Muscle of back (tissue), 11 donors: ENCODE data around the gene AOPEP. TPM values are rescaled to one million over a fixed set of nuclear protein-coding genes. Genes with fewer than 3 reads are reported as not detected.
A peak's percentile ranks its signal among the peaks of the same experiment; 100 is the strongest.

Source experiments
- DNase-seq, 3 donors: peaks; one replicate each; pipeline versions ENCODE4 v3.0.0 to v3.0.0-alpha.2; 2013
- polyA plus RNA-seq, 10 donors: library from polyadenylated mRNA; unstranded; fragments of 120-200 nt; gene quantifications; one replicate each; pipeline ENCODE4 v1.2.1, GENCODE V29; 2013; ENCODE audit not compliant: insufficient read length in 10 of 10

Gene AOPEP
- polyA plus RNA-seq, 10 donors = 25.6 to 44.3 (median 32.8) TPM

GRCh38 chr9:94990897-94991561 is 264.5 kb downstream of the AOPEP start:
- no peak for DNase-seq

DNA sequence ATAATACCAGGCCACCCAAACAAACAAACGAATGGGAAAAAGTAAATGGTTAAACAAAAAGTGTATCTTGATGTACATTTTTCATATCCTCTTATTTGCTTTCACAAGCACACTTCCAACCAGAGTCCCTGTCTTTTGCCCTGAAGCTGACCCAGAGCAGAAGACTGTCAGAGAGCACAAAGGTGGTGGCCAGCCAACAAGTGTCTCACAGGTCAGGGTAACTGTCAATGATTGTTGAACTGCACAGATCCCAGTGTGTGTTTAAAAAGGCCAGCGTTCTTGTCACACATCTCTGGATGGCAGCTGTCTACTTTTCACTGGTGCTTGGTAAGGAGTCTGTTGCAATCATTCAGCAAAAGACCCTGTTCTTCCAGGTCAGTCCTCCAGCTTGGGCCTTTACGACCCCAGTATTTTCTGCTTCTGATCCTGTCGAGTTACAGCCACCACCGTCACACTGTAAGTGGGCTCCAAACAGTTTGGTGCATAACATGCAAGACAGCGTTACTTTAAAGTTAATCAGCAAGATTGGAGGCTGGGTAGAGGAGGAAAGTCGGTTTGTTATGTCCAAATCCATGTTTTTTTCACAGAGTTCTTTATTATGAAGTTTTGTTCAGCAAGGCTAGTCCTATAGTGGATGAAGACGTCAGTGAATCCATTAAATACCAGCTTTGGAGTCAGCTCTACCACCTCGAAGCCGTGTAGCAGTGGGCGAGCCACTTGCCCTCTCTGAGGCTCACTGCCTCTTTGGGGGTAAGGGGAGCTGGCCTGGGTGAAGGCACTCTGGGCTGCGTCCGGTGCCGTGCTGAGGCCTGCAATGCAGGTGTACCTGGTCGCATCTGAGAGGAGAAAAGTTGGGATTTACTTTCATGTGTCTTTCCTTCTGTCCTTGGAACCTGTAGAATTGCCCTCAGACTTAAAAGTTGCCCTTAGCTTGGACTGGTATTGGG is 265.7 kb downstream of the AOPEP start:
- no peak for DNase-seq

DNA sequence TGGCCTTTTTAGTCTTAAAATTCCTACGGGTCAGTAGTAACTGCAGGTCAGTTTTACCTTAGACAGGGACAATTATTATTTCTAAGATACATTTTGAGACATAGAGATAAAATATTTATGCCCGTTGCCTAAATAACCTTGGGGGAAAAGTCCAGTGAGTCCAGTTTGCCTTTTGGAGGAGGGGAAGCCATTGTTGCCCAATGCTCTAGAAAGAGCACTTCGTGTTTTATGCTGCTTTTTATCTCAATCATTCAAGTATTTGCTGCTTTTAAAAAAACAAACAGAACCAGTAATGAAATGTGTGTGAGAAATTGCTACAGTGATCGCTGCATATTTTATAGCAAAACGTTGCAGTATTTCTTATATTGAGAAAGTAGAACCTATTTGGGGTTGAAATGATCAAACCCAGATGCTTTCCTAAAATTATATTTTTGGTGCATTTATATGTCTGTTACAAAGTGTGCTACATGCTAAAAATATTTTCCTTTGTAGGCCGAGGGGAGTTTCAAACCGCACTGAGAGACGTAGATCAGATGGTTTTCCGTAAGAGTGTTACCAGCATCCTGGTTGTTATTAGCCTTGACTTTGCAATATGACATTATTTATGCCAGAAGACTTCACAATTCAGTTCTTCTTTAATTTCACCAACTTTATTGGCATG is 266.8 kb downstream of the AOPEP start:
- DNase-seq = no peak

GRCh38 chr9:94993821-94994165 is 267.3 kb downstream of the AOPEP start:
- DNase-seq = no peak

- DNase-seq = no peak
Observed at GRCh38 chr9:94995048-94995693, 268.7 kb downstream of the AOPEP start.

- DNase-seq = no peak
Observed at GRCh38 chr9:94996641-94997040, 270.1 kb downstream of the AOPEP start.

GRCh38 chr9:94997727-94998126 is 271.2 kb downstream of the AOPEP start:
- no peak for DNase-seq

- no peak for DNase-seq
Observed at GRCh38 chr9:94999832-95000231, 273.3 kb downstream of the AOPEP start.

GRCh38 chr9:95000821-95001220 is 274.3 kb downstream of the AOPEP start:
- DNase-seq = no peak

- no peak for DNase-seq
Observed at GRCh38 chr9:95001720-95002119, 275.2 kb downstream of the AOPEP start.

GRCh38 chr9:95003689-95004410 is 277.4 kb downstream of the AOPEP start:
- peak in 1 of 3 donors; percentile 75 for DNase-seq

DNA sequence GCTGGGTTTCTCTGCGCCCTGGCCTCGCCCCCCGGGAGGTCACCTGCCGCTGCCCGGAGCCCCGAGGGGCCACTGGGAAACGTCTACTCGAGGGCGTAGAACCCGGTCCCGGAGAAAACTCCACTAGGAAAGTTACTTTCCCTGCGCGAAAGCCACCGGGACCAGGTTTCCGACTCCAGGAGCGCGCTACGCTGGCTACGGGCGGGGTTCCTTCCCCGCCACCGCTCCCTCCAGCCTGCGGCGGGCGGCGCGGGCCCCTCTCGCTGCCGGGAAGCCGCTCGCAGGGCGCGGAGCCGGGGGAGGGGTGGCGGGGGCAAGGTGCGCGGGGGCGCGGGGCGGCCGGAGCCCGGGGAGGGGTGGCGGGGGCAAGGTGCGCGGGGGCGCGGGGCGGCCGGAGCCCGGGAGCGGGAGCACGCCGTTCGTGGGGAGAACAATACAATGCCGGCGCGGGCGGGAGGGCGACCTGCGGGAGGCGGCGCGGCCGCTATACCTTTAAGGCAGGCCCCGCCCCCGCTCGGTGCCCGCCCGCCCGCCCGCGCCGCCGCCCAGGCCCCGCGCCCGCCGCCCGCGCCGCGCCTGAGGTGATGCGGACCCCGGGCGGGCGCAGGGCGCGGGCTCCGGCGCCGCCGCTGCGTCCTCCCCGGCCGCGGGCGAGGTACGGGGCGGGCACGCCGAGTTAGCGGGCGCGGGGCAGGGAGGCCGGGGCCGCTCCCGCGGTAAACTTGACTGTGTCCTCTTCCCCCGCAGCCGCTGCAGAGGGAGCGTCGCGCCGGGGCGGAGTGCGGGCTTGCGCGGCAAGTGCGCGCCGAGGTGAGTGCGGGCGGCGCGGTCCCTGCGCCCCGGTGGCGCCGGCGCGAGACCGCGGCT is 278.1 kb downstream of the AOPEP start:
- DNase-seq = peak in 1 of 3 donors; percentile 67

DNA sequence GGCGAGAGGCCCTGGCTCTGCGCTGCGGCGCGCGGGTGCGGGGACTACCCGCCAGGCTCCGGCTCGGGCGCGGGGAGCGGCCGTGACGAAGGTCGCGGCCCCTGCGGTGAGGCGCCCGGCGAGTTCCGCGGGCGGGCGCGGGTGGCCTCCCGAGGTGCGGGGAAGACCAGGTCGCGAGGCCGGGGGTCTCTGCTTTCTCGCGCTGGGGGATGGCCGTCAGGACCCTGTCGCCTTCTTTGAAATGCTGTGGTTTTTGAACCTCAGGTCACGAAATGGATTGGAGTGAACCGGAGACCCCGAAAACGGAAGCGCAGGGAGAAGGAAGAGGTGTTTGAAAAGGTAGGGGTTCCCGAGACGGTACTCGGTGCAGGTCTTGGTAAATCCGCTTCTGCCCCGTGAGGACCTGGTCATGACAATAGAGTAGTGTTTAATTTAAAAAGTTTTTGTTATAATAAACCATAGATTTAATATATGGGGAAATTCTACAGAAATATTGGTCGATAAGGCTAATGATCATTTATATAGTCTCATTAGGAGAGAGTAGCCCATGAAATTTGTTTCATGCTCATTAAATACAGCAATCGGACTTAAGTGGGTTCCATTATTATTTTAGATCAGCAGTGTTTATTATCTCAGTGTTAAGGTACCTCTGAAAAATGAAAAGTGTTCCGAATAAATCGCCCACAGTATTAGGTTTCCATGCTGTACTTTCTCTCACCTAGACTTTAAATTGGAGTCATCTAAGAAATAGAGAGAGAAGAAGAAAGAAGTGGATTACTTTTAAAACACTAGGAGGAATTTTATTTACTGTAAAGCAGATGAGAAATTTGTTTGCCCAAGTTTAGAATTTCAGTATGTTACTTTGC is 279.0 kb downstream of the AOPEP start:
- no peak for DNase-seq

- no peak for DNase-seq
Observed at GRCh38 chr9:95007226-95007869, 280.8 kb downstream of the AOPEP start.

DNA sequence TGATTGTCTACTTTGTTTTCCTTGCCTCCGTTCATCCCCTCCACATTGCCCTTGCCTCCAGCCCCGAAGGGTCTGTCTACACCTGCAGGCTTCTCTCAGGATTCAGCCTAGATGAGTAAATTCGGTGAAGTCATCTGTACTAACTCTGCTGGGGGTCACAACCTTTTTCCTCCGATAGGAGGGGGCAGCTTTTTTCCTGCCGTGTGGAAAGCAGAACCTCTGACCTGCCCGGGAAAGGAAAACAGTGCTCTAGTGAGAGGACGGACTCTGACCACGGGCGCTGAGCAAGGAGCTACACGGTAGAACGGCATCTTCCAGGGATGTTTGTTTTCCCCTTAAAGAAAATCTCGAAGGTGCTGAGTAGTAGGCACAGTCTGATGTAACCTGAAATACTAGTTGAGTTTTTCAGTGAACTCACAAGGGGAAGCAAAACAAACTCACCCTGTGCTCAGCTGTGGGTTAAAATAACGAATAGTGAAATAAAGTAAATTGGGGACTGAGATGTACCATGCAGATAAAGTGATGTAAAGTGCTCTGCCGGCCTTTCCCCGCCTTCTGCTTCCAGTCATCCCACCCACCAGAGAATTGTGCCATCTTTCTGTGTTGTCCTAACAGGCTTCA is 281.8 kb downstream of the AOPEP start:
- DNase-seq = no peak

GRCh38 chr9:95009459-95009858 is 283.0 kb downstream of the AOPEP start:
- DNase-seq = no peak

DNA sequence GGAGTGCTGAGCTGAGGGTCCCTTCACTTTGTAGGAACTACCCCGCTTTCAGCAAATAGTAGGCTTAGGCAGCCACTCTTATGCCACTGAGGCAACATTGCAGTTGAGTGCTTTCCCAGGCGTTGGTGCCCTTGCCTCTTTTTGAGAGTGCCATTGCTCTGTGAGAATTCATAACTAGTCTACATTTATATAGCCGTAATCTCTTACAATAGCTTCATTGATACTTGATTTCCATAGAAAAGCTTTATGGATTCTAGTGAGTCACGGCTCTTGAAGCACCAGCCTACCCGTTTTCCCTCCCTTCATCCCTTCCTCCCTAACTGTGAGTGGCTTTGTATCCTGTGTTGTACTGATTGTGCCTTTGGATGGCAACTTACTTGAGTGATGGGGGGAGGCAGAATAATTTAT is 283.9 kb downstream of the AOPEP start:
- DNase-seq = no peak

- no peak for DNase-seq
Observed at GRCh38 chr9:95012035-95012708, 285.7 kb downstream of the AOPEP start.
